Measurements from ENCODE around the gene TIMM17A.

The TIMM17A gene

DNA sequence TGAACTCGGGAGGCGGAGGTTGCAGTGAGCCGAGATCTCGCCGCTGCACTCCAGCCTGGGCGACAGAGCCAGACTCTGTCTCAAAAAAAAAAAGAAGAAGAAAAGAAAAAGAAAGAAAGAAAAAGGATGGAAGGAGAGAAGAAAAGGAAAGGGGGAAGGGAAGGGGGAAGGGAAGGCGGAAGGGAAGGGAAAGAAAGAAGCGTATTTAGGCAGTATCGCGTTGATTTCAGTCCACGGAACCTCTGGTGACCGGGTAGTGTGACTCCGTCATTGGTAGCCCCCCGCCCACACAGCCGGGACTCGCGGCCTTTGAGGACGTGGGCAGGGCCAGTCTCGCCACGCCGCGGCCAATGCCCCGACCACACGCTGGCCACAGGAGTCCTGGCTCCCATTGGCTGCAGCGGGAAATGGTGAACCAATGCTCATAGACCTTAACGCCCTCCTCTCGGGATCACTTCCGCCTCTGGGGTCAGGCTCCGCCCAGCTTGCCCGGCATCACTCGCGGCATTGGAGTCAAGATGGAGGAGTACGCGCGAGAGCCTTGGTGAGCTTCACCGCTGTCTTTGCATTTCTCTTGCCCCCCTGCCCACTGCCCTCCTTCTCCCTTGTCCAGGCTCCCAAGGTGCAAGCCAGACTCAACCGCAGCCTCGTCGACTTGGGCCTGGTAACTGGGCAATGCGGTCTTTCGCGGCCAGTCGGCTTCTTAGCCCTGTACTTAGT is at the start of gene TIMM17A:
Gene TIMM17A, plus strand, starts transcription at position 495 of the 720 bp plus-strand sequence. Its CDS starts 24 bp downstream, at position 519.
- DNase-seq (ENCODE audit: low read depth in 2 of 2) = peak; percentile 91 to 93

DNA sequence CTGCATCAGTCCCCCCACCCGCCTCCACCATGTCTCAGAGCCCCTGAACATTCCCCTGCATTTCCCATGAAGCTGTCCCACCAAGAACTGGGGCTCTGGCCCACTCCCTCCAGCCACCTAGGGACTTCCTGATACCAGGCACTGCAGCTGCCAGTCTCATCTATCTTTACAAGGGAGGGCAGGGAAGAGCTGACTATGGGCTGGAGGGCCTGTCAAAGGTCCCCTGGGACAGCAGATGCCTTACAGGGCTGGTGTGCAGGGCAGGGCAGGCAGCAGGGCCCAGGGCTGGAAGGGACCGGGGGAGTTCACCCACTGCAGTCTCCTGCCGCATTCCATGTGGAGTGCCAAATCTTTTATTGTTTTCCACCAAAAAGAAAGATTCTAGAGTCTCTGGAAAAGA is 49.0 kb upstream of the TIMM17A start:
- DNase-seq (ENCODE audit: low read depth in 2 of 2) = no peak

DNA sequence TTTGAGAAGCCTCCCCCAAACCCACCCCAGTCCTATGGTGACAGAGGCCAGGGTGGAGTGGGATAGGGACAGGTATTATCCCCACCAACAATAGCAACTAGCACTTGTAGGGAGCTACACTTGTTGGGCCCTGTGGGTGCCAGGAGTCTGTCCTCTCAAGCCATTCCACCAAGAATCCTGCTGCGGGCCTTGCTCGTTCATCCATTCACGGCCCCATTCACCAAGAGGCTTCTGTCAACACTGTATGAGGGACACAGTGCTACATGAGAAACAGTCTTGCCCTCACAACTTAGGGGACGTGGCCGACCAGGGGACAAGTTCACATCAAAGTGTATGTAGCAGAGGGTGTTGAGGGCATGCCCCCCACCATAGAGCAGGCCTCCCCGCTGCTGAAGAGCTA is 47.7 kb upstream of the TIMM17A start:
- DNase-seq (ENCODE audit: low read depth in 2 of 2) = no peak

DNA sequence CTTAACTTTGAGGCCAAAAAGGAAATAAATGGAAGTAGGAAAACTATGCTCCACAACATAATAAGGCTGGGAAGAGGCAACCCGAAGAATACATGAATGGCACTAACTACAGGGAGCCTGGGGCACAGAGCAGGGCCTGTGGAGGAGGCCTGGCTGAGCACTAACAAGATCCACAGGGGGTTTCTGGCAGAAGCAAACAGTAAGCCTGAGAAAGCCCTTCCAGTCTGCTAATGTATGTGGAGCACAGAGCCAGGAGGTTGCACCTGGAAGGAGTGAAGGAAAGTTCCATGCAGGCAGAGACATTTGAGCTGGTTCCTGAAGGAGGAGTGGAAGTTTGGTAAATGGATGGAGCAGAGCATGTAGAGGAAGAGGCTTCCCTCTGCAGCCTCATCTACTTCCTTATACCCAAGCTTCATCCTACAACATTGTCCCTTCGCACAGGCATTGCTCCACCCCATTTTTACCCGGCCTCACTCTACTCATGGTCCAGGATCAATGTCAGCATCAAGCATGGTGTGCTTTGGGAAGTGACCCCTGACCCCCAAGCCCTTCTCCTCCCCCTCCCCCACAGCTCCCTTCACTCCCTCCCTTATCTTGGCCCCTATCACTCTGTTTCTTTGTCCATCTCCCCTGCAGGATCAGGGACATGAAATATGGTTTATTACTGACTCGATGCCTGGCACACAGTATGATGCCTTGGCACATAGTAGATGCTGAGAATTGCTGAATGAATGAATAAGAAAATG is 43.3 kb upstream of the TIMM17A start:
- no peak for DNase-seq (ENCODE audit: low read depth in 2 of 2)

DNA sequence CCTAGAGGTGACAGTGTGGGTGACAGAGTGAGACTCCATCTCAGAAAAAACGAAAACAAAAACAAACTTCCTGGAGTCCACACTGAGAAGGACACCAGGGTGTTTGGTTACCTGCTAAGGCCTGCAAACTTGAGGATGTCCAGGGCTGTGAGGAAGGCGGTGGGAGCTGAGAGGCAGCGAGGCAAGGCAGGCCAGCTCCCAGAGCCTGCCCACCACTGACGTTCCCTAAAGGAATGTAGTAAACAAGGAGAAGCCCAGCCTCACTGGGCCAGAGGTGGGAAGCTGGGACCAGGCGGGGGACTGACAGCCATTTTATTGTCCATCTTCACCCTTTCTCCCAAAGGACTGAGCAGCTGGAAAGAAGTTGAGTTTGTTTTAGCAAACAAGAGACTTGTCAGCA is 42.5 kb upstream of the TIMM17A start:
- DNase-seq (ENCODE audit: low read depth in 2 of 2) = no peak

DNA sequence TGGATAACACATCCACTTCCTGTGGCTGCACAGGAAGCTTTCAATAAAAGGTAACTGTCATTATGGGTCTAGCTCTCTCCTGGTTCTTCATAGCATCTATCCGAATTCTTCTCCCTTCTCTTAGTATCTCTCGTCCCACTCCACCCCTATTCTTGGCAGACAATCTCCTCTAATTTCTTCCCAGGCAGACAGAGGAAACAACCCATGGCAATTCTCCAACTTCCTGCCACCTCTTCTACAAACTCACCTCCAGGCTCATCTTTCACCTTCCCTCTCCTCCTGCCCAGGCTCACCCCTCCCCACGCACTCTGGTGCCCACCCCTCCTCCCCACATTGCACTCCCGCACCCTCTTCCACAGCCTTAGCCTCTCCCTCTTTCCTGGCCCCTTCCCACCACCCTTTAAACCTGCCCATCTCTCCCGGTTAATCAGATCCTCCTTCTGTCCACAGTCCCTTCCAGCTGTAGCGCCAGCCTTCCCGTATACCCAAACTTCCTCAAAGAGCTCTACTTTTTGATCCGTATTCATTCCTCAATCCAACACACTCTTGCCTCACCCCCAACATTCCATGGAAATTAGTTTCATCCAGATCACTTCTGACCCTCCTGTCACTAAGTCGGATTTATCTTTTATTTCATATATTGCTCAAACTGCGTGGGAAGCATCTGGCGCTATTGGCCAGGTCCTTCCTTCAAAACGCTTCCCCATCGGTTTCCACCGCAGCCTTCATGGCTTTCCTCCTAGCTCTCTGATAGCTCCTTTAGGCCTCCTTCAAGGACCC is 40.7 kb upstream of the TIMM17A start:
- DNase-seq (ENCODE audit: low read depth in 2 of 2) = no peak

DNA sequence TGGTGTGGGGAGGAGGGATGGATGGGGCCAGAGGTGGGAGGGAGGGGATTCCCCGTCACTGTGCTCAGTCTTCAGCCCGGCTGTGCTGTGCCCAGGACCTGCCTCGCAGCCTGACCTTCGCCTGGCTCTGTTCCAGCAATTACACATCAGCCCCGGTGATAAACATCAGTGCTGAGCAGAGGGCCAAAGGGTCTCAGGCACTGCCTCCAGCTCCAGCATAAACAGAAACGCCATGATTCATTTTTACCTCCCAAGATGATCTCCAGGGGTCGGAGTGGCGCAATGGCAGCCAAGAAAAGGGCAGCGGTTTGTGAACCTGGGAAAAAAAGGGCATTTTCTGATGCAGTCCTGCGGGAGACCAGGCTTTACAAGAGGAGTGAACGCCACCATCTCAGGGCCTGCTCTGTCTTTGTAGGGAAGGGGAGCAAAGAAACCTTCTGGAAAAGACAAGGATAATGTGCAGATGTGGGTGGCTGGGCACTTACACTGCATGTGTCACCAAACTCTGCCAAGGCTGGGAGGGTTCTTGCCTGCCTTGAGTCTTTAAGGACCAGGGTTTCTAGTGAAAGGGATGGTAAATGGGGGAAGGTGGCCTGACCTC is 38.6 kb upstream of the TIMM17A start:
- DNase-seq (ENCODE audit: low read depth in 2 of 2) = no peak

DNA sequence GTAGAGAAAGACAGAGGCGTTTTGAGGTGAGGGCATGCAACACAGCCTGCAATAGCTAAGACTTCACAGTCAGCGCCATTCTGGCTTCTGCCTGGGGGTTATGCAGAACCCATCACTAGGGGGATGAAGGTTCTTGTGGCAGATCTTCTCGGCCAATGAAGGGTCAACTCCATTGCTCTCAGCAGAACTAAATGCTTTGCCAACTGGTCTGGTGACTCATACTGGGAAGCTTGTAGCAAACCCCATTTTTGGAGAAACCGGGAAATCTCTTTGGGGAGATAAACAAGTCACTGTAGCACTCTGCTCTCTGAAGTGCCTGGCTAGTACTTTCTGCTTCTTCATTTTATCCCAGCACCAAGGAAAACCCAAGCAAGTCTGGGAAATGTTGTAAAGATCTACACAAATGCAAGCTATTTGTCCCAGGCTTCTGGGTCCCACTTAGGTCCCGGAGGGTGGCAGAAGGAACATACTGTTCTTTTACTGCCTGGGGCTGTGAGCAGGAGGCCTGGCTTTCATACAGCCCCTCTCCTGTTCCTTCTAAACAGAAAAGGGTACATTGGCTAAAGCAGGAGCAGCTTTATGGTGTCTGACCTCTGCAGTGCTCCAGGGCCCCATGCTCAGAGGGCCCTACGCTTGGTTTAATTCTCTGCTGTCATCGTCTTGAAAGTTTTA is 37.8 kb upstream of the TIMM17A start:
- DNase-seq (ENCODE audit: low read depth in 2 of 2) = no peak

DNA sequence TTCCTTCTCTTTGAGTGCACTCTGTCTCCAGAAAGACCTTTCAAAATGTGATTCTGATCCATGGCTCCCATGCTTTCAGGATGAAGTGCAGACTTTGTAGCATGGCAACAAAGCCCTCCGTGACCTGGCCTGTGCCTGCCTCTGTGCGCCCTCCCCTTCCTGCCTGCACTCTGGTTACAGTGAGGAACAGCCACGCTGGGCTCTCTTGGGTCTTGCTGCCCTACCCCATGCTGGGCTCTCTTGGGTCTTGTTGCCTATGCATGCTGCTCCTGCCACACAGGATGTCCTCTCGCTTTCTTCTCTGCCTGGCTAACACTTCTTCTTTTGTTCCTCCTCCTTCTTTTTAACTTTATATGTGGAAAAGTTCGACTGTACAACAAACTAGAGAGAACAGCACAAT is 37.0 kb upstream of the TIMM17A start:
- no peak for DNase-seq (ENCODE audit: low read depth in 2 of 2)

DNA sequence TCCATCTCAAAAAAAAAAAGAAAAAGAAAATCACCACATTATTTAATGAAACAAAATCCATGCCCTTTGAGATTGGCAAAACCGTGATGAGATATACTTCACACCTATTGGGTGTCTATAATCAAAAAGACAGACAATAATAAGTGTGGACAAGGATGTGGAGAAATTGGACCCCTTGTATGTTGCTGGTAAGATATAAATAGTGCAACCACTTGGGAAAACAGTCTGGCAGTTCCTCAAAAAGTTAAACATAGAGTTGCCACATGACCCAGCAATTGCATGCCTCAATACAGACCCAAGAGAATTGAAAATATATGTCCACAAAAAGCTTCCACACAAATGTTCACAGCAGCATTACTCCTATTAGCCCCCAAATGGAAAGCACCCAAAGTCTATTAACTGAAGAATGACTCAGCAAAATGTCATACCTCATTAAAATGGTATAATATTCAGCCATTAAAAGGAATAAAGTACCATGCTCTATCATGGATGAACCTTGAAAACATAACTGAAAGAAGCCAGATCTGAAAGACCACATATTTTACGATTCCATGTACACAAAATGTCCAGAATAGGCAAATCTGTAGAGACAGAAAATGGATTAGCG is 33.2 kb upstream of the TIMM17A start:
- DNase-seq (ENCODE audit: low read depth in 2 of 2) = no peak

DNA sequence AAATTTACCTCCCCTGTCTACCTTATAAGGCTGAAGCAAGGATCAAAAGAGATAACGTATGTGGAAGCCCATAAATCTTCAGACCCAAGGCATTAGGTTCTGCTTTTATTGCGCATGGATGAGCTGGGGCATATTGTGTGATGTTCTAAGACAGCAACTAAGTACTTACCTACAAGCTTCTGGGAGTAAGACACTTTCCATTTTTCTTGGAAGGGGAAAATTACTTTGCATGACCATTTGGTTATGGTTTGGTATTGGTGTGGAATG is 30.1 kb upstream of the TIMM17A start:
- no peak for DNase-seq (ENCODE audit: low read depth in 2 of 2)

DNA sequence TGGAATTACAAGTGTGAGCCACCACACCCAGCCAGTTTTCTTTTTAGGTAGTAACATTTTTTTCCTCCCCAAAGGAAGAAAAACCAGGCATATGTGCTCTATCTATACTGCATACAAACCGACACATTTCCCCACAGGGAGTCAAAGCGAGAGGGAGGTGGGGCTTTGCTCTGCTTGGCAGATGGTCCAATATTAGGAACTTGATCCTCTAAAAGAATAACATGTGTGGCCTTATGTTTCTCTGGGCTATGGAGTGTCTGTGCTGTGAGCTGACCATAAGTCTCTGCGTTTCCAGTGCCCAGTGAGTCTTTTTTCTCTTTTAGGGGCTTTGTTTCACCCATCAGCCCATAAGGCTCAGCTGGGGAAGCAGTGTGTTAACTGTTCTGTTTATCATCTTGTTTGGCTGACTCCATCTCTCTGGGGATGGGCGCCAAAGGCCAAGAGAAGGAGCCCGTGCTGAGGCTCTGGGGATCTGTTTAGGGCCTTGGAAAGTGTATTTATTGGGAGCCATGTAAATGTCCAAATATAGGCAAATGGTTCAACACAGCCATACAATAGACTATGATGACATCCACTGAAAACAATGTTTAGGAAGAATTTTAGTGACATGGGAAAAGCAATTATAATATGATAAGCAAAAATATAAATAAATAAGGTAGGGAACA is 29.2 kb upstream of the TIMM17A start:
- no peak for DNase-seq (ENCODE audit: low read depth in 2 of 2)

DNA sequence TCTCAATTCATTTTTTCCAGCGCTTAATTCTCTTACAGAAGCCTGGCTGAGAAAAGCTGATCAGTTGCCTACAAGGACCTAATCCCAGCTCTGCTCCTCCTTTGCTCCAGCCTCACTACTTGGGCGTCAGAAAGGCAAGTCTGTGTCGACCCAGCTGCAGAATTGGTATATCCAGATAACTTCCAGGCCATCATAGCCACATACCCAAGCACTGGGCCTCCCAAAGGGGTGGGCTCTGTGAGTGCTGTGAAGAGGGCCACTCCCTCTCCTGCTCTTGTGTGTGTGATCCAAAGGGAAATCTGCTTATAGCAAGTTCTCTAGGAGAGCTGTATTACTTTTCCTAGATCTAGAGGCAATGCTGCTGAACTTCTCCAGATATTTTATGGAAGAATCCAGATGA is 27.0 kb upstream of the TIMM17A start:
- DNase-seq (ENCODE audit: low read depth in 2 of 2) = no peak

DNA sequence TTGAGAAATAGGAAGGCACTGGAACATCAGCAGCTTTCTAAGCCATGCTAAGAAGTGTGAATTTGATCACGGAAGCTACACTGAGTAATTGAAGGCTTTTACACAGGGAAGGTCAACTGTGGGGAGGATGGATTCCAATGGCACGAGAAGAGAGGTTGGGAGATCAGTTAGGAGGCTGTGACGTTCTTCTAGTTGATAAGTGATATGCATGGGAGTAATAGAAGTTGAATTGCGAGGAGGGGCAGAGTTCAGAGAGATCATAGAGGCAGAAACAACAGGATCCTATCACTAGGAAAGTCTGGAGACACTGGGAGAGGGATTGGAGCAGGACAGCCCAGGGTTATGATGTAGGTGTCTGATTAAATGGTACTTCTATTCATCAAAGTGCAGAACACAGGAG is 25.2 kb upstream of the TIMM17A start:
- DNase-seq (ENCODE audit: low read depth in 2 of 2) = no peak

DNA sequence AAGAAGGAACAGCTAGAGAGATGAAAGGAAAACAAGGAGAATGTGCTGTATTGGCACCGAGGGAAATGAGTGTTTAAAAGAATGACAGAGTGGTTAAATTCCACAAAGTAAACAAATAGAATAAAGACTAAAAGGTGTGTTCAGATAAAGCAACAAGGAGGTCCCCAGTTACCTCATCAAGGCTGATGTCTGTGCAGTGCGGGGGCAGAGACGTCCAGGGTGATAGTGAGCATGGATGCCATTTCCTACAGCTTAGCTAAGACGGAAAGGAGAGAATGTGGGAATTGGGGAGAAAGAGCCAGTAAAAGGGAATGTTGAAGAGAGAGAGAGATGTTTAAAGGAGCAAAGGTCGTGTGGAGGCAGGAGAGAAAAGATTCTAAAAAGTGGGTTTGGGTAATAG is 24.5 kb upstream of the TIMM17A start:
- no peak for DNase-seq (ENCODE audit: low read depth in 2 of 2)

DNA sequence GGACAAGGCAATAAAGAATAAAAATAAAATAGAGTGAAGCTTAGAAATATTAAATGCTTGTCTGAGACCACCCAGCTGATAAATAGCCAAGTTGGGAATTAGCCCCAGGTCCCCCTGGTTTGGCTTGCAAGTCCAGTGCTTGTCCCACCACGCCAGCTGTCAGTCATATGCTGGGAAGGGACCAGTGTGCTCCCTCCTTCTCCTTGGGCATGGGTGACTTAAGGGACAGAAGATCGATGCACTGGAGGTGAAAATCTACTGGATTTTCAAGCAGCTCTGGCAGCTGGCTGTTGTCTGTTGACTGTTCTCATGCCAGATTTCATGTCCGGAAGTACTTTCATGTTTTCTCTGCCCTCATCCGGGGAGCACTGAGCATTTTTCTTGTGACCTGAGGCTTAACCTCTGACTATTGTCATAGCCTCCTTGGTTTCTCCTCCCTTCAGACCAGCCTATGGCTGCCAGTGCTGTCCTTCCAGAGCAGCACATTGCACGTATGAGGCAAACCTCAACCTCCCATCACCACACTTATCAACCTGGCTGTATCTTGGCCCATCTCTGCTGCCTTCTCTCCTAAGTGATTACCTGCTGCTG is 21.4 kb upstream of the TIMM17A start:
- no peak for DNase-seq (ENCODE audit: low read depth in 2 of 2)

DNA sequence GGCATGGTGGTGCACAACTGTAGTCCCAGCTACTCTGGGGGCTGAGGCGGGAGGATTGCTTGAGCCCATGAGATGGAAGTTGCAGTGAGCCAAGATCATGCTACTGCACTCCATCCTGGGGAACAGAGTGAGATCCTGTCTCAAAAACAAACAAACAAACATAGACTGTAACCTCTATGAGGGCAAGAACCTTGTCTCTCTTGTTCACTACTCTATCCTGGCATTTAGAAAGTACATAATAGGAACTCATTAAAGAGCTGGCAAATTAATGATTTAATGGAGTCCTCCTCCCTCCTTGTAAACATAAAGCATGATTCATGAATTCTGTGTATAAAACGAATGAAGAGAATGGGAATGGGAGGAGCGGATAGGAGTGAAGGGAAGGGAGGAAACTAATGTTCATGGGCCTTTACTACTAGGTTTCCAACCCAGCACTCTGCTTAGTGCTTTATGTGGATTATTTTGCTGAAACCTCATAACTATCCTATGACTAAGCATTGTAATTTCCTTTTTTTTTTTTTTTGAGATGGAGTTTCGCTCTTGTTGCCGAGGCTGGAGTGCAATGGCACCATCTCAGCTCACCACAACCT is 17.6 kb upstream of the TIMM17A start:
- no peak for DNase-seq (ENCODE audit: low read depth in 2 of 2)

DNA sequence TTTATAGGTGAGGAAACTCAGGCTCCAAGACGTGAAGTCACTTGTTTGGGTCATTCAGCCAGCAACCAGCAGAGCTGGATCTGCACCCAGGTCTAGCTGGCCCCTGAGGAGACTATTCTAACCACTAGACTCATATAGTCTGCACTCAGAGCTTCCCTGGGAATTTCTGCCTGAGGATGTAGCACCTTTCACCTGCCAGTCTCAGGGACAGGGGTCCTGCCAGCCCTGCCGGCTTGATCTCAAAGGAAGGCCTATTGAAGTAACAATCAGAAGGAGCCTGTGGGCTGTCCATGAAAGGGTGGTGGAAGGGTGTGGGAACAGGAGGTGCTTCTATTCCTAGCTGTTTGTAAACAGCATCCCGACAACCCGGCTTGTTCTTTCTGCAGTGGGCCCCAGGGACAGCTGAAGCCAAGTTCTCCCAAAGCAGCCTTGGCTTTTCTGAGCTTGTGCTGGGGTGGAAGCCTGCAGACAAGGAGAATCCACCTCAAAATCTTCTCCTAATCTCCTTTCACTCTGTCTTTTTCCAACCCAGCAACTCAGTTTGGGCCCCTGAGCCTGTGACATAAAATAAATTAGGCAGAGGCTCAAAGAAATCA is 16.8 kb upstream of the TIMM17A start:
- DNase-seq (ENCODE audit: low read depth in 2 of 2) = no peak

DNA sequence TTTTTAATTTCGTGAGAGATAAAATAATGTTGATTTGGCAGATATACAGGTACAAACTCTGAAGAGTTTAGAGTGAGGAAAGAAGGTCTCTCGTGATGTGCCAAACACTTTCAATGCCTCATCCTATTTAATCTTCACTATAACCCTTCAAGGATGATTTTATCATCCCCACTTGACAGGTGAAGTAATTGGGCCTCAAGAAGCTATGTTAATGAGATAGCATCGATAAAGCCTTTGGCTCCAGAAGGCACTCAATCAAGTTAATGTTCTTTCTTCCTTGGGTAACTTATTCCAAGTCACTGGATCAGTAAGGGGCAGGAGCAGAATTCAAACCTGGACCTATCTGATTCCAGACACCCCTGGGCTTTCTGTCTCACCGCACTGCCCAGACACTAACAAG is 16.2 kb upstream of the TIMM17A start:
- DNase-seq (ENCODE audit: low read depth in 2 of 2) = no peak

DNA sequence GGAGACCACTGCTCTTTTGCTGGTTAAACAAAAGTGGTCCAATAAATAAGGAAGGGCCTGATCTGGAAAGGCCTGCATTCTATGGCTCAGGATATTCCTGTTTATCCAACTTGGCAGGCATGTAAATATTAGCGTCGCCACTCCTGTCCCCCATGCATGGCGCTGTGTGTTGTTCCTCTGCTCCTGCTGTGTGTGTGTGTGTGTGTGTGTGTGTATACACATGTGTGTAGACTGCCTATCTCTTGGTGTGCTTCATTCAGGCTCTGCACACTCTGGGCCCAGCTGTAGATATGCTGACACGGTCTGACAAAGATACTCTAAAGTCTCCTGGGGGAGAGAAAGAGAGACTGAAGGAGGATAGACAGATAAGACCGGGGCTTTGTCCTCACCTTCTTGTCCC is 15.7 kb upstream of the TIMM17A start:
- no peak for DNase-seq (ENCODE audit: low read depth in 2 of 2)
